RWPE2 (cell line): Measurements from ENCODE around the gene MYL7.

ENCODE experiments used
- ATAC-seq: fragments of 200-7000 bp; cut with Tn5 transposase; 3 replicates; pipeline ENCODE4 v1.9.1; 2021; ENCODE audit warnings: low read depth
- DNase-seq: peaks from one replicate; pipeline ENCODE4 v3.0.0-alpha.2; 2020; ENCODE audit warnings: low spot score
- H3K27ac ChIP-seq: fragments of 450-650 bp; 2 replicates; pipeline ENCODE4 v1.5.1; 2017; ENCODE audit warnings: mild to moderate bottlenecking; ENCODE audit not compliant: poor library complexity, severe bottlenecking
- H3K27me3 ChIP-seq: fragments of 250-450 bp; sonication (Bioruptor Pico); 2 replicates; pipeline ENCODE4 v1.5.1; 2021; ENCODE audit warnings: mild to moderate bottlenecking, moderate library complexity; ENCODE audit not compliant: insufficient read depth, poor library complexity, severe bottlenecking
- H3K36me3 ChIP-seq: fragments of 250-450 bp; sonication (Bioruptor Pico); 2 replicates; pipeline ENCODE4 v1.5.1; 2020; ENCODE audit warnings: low read depth, mild to moderate bottlenecking, moderate library complexity
- H3K4me1 ChIP-seq: fragments of 250-450 bp; sonication (Bioruptor Pico); 2 replicates; pipeline ENCODE4 v1.5.1; 2021; ENCODE audit warnings: mild to moderate bottlenecking, moderate library complexity; ENCODE audit not compliant: insufficient read depth, poor library complexity, severe bottlenecking
- H3K4me3 ChIP-seq: fragments of 250-450 bp; sonication (Bioruptor Pico); 2 replicates; pipeline ENCODE4 v1.5.1; 2021; ENCODE audit warnings: mild to moderate bottlenecking, moderate library complexity; ENCODE audit not compliant: severe bottlenecking
- H3K9me3 ChIP-seq: fragments of 250-450 bp; sonication (Bioruptor Pico); 2 replicates; pipeline ENCODE4 v1.5.1; 2021; ENCODE audit warnings: mild to moderate bottlenecking, moderate library complexity; ENCODE audit not compliant: severe bottlenecking
- TF ChIP-seq, protein P1 (sequence below): fragments of 450-650 bp; IDR thresholded peaks from one replicate; pipeline ENCODE4 v1.5.1; 2017; ENCODE audit warnings: mild to moderate bottlenecking, moderate library complexity; ENCODE audit not compliant: poor library complexity, severe bottlenecking

MYL7 gene

DNA sequence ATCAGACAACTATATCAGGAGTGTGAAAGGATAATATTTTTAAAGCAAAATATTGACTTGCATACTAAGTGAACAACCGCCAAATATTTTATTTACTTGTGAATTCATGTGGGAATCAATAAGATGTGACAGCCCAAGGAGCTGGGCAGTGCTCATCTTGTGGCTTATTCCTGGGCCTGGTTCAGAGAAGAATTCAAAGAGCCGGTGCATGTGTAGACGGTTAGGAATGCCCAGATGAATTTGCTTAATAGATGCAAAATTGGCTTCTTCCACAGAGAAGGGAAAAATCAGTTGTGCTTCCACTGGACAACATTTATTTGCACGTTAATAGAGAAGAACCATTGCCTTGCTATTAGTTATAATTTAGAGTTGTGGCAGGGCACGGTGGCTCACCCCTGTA lies 4.4 kb downstream of the MYL7 start:
- Histone ChIP-seq H3K27ac (no peak overlapping the region), H3K27me3 (no peaks in the 10 kb centered on the region), H3K9me3 (no peaks in the 10 kb centered on the region), H3K36me3 (no peaks in the 10 kb centered on the region), H3K4me1 (no peaks in the 10 kb centered on the region), H3K4me3 (no peak overlapping the region)
- TF ChIP-seq, protein P1, sequence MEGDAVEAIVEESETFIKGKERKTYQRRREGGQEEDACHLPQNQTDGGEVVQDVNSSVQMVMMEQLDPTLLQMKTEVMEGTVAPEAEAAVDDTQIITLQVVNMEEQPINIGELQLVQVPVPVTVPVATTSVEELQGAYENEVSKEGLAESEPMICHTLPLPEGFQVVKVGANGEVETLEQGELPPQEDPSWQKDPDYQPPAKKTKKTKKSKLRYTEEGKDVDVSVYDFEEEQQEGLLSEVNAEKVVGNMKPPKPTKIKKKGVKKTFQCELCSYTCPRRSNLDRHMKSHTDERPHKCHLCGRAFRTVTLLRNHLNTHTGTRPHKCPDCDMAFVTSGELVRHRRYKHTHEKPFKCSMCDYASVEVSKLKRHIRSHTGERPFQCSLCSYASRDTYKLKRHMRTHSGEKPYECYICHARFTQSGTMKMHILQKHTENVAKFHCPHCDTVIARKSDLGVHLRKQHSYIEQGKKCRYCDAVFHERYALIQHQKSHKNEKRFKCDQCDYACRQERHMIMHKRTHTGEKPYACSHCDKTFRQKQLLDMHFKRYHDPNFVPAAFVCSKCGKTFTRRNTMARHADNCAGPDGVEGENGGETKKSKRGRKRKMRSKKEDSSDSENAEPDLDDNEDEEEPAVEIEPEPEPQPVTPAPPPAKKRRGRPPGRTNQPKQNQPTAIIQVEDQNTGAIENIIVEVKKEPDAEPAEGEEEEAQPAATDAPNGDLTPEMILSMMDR, result no peak
- ATAC-seq (no peak), DNase-seq (no peak)

DNA sequence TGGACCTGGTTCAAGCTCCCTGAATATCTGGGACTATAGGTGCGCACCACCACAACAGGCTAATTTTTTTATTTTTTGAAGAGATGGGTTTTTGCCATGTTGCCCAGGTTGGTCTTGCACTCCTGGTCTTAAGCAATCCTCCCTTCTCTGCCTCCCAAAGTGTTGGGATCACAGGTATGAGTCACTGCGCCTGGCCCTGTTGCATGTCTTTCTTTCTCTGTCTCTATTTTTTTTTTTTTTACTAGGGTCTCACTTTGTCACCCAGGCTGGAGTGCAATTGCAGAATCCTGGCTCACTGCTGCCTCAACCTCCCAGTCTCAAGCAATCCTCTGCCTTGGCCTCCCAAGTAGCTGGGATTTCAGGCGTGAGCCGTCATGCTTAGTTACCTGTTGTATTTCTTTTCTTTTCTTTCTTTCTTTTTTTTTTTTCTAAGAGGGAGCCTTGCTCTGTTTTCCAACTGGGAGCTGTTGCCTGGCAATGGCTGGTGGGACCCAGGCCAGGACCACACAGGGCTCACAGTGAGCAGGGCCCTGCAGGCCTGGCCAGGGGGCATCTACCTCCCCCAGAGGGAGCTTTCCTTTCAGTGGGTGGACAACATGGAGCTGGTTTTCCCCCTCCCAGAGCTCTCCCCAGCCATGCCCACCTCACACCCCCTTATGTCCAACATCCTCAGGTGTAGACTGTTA lies 6.0 kb downstream of the MYL7 start:
- H3K27me3 ChIP-seq, result no peaks in the 10 kb centered on the region
- ATAC-seq (no peak), DNase-seq (no peak)
- TF ChIP-seq, protein P1, result no peak
- H3K36me3 ChIP-seq, result no peaks in the 10 kb centered on the region
- no peak overlapping the region for H3K4me3 ChIP-seq
- H3K4me1 ChIP-seq, result no peaks in the 10 kb centered on the region
- no peak overlapping the region for H3K27ac ChIP-seq
- no peaks in the 10 kb centered on the region for H3K9me3 ChIP-seq

DNA sequence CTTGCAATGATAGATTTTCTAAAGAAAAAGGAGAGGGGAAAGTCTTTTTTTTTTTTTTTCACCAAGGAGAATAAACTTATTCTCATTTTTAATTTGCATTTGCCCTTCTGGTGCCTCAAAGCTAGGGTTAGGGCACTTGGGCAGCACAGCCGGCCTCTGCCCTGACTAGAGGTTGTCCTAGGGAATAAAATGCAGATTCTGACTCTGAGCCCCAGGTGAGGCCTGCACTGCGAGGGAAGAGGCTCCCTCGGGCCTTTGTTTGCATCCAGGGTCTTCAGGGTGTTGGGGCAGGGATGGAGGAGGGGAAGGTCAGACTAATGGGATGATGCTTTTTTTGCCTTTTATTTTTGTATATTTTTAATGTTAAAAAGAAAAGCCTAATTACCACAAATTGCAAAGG lies 7.8 kb downstream of the MYL7 start:
- Histone ChIP-seq H3K9me3 (no peaks in the 10 kb centered on the region), H3K27me3 (no peaks in the 10 kb centered on the region), H3K4me1 (no peaks in the 10 kb centered on the region), H3K27ac (no peak overlapping the region), H3K36me3 (no peaks in the 10 kb centered on the region), H3K4me3 (no peak overlapping the region)
- DNase-seq, result no peak
- TF ChIP-seq, protein P1, result no peak
- ATAC-seq, result no peak

DNA sequence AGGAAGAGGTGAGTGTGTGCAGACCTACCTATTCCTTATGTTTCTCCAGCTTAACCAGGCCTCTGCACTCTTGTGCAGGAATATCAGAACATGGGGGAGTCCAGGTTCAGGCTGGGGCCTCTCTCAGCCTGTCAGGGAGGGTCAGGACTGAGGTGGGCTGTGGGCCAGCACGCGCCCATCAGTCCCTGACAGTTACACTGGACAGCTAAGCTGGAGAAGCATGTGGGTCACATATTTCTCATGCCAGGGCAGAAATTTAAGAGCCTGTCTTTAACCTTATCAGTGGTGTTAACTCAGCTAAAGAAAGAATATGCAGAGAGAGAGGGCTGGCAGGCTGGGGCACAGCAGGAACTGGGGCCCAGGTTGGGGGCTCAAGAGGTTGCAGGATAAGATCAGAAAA lies 9.1 kb downstream of the MYL7 start:
- H3K36me3 ChIP-seq, result no peaks in the 10 kb centered on the region
- ATAC-seq (no peak), DNase-seq (no peak)
- H3K4me3 ChIP-seq, result no peak overlapping the region
- H3K27ac ChIP-seq, result no peak overlapping the region
- H3K9me3 ChIP-seq, result no peaks in the 10 kb centered on the region
- TF ChIP-seq, protein P1, result no peak
- H3K4me1 ChIP-seq, result no peaks in the 10 kb centered on the region
- no peaks in the 10 kb centered on the region for H3K27me3 ChIP-seq
